B cell (primary cell): Measurements from ENCODE around the gene CSF2RB.

Experiments used
- CTCF ChIP-seq: fragments of 200-600 bp; IDR thresholded peaks from one replicate; pipeline ENCODE4 v1.8.0; 2022; ENCODE audit warnings: antibody characterized with exemption, mild to moderate bottlenecking
- EZH2 ChIP-seq: IDR thresholded peaks from 2 replicates; pipeline ENCODE4 v1.6.1; 2012; ENCODE audit warnings: borderline replicate concordance, low read depth, mild to moderate bottlenecking, moderate library complexity, low read length; ENCODE audit not compliant: insufficient read depth, poor library complexity, severe bottlenecking

GRCh38 chr22:36971341-36972125 is 58.1 kb downstream of the CSF2RB start:
- TF ChIP-seq CTCF (no peak), EZH2 (no peak)
